ENCODE measurements around the gene APOL2.

DNA sequence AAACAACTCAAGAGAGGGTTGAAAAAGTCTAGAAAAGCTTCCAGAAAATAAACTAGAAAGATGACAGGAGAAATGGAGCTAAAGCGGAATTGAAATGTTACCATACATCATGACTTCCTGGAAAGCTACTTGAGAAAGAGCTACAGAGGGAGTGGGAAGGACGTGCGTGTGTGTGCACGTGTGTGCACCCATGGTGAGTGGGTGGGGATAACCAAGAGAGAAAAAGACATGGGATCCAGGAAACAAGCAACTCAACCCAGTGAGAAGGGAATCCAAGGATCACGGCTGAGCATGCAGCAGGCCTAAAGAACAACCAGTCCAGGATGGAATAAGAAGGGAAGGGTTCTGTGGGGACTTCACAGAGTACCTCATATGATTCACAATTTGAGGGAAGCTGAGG is 35.2 kb upstream of the APOL2 start:
- TF ChIP-seq, protein P1, sequence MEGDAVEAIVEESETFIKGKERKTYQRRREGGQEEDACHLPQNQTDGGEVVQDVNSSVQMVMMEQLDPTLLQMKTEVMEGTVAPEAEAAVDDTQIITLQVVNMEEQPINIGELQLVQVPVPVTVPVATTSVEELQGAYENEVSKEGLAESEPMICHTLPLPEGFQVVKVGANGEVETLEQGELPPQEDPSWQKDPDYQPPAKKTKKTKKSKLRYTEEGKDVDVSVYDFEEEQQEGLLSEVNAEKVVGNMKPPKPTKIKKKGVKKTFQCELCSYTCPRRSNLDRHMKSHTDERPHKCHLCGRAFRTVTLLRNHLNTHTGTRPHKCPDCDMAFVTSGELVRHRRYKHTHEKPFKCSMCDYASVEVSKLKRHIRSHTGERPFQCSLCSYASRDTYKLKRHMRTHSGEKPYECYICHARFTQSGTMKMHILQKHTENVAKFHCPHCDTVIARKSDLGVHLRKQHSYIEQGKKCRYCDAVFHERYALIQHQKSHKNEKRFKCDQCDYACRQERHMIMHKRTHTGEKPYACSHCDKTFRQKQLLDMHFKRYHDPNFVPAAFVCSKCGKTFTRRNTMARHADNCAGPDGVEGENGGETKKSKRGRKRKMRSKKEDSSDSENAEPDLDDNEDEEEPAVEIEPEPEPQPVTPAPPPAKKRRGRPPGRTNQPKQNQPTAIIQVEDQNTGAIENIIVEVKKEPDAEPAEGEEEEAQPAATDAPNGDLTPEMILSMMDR (conservative IDR thresholded peaks at IDR 0.05; ENCODE audit: low read length), result no peak
- no peak for TF ChIP-seq EZH2phosphoT487 (IDR thresholded peaks at IDR 0.05; ENCODE audit: borderline replicate concordance, low read depth, low read length)
